RPMI8226 (cell line): Measurements from ENCODE around the gene GNG14.
"Not testable (repeated sequence)": the region's sequence is repeated elsewhere in the genome, so short reads cannot be mapped to it uniquely, and the experiment has no call there.

Experiments used
- DNase-seq: peaks from one replicate; pipeline ENCODE4 v3.0.0-alpha.2; 2015

GNG14 gene

GRCh38 chr19:12667731-12668302 lies 20.0 kb upstream of the GNG14 start:
- DNase-seq, result no peak

GRCh38 chr19:12668346-12668745 lies 19.5 kb upstream of the GNG14 start:
- no peak for DNase-seq

- DNase-seq, result peak; percentile 22
Measured at GRCh38 chr19:12668932-12669269, 18.9 kb upstream of the GNG14 start.

GRCh38 chr19:12669270-12670158 lies 18.3 kb upstream of the GNG14 start:
- DNase-seq, result peak; percentile 86

- no peak for DNase-seq
Measured at GRCh38 chr19:12670159-12670928, 17.5 kb upstream of the GNG14 start.

- DNase-seq, result no peak
Measured at GRCh38 chr19:12672744-12673143, 15.1 kb upstream of the GNG14 start.

GRCh38 chr19:12675399-12675798 lies 12.4 kb upstream of the GNG14 start:
- DNase-seq, result no peak

- DNase-seq, result no peak
Measured at GRCh38 chr19:12675940-12676339, 11.9 kb upstream of the GNG14 start.

GRCh38 chr19:12676384-12676792 lies 11.4 kb upstream of the GNG14 start:
- peak; percentile 86 for DNase-seq

- no peak for DNase-seq
Measured at GRCh38 chr19:12676928-12677327, 10.9 kb upstream of the GNG14 start.

GRCh38 chr19:12678039-12678438 lies 9.8 kb upstream of the GNG14 start:
- not testable (repeated sequence) for DNase-seq

- DNase-seq, result no peak
Measured at GRCh38 chr19:12680034-12680433, 7.8 kb upstream of the GNG14 start.

- peak; percentile 98 for DNase-seq
Measured at GRCh38 chr19:12681074-12681987, 6.5 kb upstream of the GNG14 start, which contains the start of gene DHPS. TSS of gene DHPS (minus strand) at chr19:12681880. CDS start at chr19:12681766, 114 bp downstream.

- DNase-seq, result no peak
Measured at GRCh38 chr19:12685831-12686230, 2.0 kb upstream of the GNG14 start.

GRCh38 chr19:12689012-12689411 lies 1.2 kb downstream of the GNG14 start:
- no peak for DNase-seq

- DNase-seq, result no peak
Measured at GRCh38 chr19:12689581-12690216, 1.9 kb downstream of the GNG14 start.

GRCh38 chr19:12692960-12693359 lies 5.2 kb downstream of the GNG14 start:
- DNase-seq, result no peak

- no peak for DNase-seq
Measured at GRCh38 chr19:12694641-12695040, 6.8 kb downstream of the GNG14 start.

- DNase-seq, result no peak
Measured at GRCh38 chr19:12695096-12695495, 7.3 kb downstream of the GNG14 start.

- no peak for DNase-seq
Measured at GRCh38 chr19:12695514-12695913, 7.7 kb downstream of the GNG14 start.

- DNase-seq, result peak; percentile 45
Measured at GRCh38 chr19:12695997-12696365, 8.2 kb downstream of the GNG14 start.
